Measurements from ENCODE around the gene CSAD.

The CSAD gene

GRCh38 chr12:53185582-53186153 is 4.9 kb upstream of the CSAD start:
- no peak for TF ChIP-seq GATA2 (IDR thresholded peaks at IDR 0.05; ENCODE audit: low read depth, low read length)
- TF ChIP-seq GATA3 (IDR thresholded peaks at IDR 0.05; ENCODE audit: low read depth, low read length): no peak

GRCh38 chr12:53184828-53185227 is 4.1 kb upstream of the CSAD start:
- TF ChIP-seq GATA2 (IDR thresholded peaks at IDR 0.05; ENCODE audit: low read depth, low read length) (no peak), GATA3 (IDR thresholded peaks at IDR 0.05; ENCODE audit: low read depth, low read length) (no peak)

DNA sequence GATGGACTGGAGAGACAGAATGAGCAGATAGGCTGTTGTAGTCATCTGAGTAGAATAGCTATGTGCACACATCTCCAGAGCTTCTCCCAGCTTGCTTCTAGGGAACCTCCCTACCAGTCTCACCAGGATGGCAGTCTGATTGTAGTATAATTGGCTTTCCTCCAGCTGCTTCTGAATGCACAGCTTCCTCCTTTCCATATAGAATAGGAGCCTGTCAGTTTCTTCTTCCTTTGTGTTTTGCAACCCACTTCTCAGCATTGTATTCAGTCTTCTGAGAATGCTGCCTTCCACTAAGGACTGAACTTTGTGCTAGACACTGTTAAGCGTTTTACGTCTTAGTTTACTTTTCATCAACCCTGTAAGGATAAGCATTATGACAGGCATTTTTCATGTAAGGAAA is 2.2 kb upstream of the CSAD start:
- TF ChIP-seq GATA2 (IDR thresholded peaks at IDR 0.05; ENCODE audit: low read depth, low read length) (no peak), GATA3 (IDR thresholded peaks at IDR 0.05; ENCODE audit: low read depth, low read length) (no peak)

GRCh38 chr12:53181935-53182334 is 1.2 kb upstream of the CSAD start:
- no peak for TF ChIP-seq GATA2 (IDR thresholded peaks at IDR 0.05; ENCODE audit: low read depth, low read length)
- TF ChIP-seq GATA3 (IDR thresholded peaks at IDR 0.05; ENCODE audit: low read depth, low read length): no peak

GRCh38 chr12:53180931-53181645 is 363 bp upstream of the CSAD start:
- TF ChIP-seq GATA3 (IDR thresholded peaks at IDR 0.05; ENCODE audit: low read depth, low read length): no peak
- TF ChIP-seq GATA2 (IDR thresholded peaks at IDR 0.05; ENCODE audit: low read depth, low read length): no peak

- no peak for TF ChIP-seq GATA2 (IDR thresholded peaks at IDR 0.05; ENCODE audit: low read depth, low read length)
- TF ChIP-seq GATA3 (IDR thresholded peaks at IDR 0.05; ENCODE audit: low read depth, low read length): no peak
These were observed 972 bp downstream of the CSAD start for GRCh38 chr12:53179687-53180219.

DNA sequence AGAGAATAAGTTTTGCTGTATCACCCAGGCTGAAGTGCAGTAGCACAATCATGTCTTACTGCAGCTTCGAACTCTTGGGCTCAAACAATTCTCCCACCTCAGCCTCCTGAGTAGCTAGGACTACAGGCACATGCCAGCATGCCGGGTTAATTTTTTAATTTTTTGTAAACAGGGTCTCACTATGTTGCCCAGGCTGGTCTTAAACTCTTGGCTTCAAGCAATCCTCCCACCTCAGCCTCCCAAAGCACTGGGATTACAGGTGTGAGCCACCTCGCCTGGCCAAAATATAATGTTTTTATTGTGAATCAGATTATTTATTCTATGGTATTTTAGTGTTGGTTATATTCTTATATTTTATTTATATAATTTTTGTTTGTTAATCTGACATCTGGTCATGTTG is 4.0 kb downstream of the CSAD start:
- TF ChIP-seq GATA3 (IDR thresholded peaks at IDR 0.05; ENCODE audit: low read depth, low read length) (no peak), GATA2 (IDR thresholded peaks at IDR 0.05; ENCODE audit: low read depth, low read length) (no peak)

DNA sequence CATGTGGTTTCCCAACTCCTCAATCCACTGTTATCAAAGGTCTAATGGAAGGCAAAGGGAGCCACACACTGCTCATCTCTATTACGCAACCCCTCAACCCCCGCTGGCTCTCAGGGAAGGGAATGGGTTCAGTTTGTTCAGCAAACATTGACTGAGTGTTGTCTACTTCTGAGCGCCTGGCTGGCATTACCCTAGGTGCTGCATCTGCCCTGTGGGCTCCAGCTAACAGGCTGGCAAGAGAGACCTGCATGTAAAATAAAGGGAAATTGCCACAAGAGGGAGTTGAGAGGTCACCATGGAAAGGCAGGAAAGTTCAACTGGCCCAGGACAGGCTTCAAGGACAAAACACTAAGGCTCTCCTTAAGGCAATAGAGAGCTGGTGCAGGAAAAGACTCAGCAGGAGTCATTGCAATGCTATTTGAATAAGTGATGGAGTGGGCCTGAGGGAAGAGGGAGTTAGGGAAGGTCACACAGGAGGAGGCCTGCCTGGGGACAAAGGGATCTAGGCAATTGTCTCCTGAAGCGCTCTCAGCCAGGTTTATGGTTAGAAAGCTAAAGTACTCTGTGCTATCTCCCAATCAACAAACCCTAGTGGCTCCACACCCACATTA is 5.7 kb downstream of the CSAD start:
- TF ChIP-seq GATA2 (IDR thresholded peaks at IDR 0.05; ENCODE audit: low read depth, low read length) (no peak), GATA3 (IDR thresholded peaks at IDR 0.05; ENCODE audit: low read depth, low read length) (no peak)

GRCh38 chr12:53173085-53173715 is 7.5 kb downstream of the CSAD start:
- no peak for TF ChIP-seq GATA3 (IDR thresholded peaks at IDR 0.05; ENCODE audit: low read depth, low read length)
- no peak for TF ChIP-seq GATA2 (IDR thresholded peaks at IDR 0.05; ENCODE audit: low read depth, low read length)

DNA sequence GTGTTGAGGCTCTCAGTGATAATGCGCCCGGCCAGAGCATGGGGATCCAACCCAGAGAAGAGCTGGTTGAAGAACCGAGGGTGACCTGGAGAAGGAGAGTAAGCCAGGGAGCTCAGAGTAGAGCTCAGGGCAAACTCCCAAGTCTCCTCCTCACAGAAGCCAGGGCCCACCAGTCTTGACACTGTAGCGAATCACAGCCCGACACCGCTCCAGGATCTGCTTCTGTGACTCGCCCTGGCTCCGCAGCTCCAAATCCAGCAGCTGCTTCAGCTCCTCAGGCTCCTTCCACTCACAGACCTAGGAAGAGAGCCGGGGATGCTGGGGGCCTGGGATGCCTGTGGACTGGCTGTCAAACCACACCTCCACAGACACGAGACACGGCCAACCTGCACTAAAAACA is 8.4 kb downstream of the CSAD start:
- TF ChIP-seq GATA2 (IDR thresholded peaks at IDR 0.05; ENCODE audit: low read depth, low read length) (no peak), GATA3 (IDR thresholded peaks at IDR 0.05; ENCODE audit: low read depth, low read length) (no peak)

DNA sequence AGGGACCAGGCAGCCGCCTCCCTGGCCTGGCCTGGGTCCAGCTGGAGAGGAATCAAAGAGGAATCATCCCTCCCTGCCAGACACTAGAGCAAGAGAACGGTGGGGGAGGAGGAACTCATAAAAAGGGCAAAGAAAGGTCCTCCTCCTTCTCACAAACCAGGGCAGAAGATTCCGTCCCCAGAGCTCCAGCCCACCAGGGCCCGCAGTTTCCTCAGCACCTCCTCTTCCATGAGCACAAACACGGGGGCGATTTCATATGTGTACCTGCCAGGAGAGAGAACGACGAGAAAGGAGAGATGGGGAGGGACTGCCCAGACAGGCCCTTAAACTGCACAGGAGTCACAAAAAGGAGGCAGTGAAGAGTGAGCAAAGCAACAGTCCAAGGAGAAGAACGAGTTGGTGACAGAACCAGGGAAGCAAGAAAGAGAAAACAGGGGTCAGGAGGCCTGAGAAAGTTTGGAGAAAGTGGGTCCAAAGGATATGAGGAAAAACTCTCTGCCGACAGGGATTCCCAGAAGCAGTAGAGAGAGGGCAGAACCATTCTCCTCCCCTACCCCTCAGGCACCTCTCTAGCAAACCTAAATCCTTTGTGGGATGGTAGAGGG is 8.9 kb downstream of the CSAD start:
- TF ChIP-seq GATA3 (IDR thresholded peaks at IDR 0.05; ENCODE audit: low read depth, low read length) (no peak), GATA2 (IDR thresholded peaks at IDR 0.05; ENCODE audit: low read depth, low read length) (no peak)

DNA sequence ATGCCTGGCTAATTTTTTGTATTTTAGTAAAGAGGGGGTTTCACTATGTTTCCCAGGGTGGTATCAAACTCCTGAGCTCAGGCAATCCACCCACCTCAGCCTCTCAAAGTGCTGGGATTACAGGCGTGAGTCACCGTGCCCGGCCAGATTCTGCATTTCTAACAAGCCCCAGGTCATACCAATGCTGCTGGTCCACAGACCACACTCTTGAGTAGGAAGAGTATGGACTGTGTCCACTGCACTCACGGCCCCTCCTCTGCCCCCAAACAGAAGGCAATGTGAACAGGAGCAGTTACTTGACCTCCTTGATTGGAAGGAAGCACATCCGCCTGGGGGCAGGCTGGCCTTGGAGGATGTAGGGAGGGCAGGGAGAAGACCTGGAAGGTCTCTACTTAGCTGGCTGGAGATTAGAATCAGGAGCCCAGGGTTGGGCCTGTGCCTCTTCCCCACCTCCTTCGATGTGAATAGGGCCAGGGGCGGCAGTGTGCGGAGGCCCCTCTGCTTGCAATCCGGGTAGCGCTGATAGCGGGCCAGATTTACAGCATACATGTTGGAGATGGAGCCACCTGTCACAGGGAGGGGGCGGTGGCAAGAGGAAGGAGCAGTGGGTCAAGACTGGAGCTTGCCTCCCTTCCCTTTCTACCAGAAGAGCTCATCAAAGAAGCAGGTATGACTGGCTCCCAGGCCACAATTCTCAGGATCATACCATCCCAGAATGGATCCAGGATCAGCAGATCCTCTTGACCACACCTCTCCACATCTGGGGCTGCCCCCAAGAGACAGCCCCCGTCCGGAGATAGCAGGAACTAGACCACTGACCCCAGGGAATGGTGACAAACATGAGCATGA is 9.6 kb downstream of the CSAD start:
- TF ChIP-seq GATA2 (IDR thresholded peaks at IDR 0.05; ENCODE audit: low read depth, low read length): no peak
- TF ChIP-seq GATA3 (IDR thresholded peaks at IDR 0.05; ENCODE audit: low read depth, low read length): no peak

DNA sequence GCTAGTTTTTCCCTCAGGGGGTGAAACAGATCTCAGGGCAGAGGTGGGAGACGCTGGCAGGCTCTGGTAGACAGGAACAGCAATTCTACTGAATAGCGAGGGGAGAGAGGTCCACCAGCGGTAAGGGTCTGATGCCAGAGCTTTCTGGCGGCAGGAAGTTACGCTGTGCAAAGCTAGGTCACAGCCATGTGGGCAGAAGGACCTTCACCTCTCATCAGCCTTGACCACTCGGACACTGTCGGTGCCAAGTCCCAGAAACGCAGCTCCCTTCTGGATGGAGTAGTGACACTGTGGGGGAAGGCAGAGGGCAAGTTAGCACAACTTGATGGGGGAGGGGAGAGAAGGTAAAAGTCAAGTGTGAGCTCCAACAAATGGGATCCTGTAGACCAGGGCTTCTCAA is 10.5 kb downstream of the CSAD start:
- no peak for TF ChIP-seq GATA2 (IDR thresholded peaks at IDR 0.05; ENCODE audit: low read depth, low read length)
- no peak for TF ChIP-seq GATA3 (IDR thresholded peaks at IDR 0.05; ENCODE audit: low read depth, low read length)
